Omental fat pad (tissue), 4 donors: Measurements from ENCODE around the gene FTMT. TPM values are rescaled to one million over a fixed set of nuclear protein-coding genes. Genes with fewer than 3 reads are reported as not detected.

Experiments used
- ATAC-seq: fragments of 150-250 bp; one replicate; pipeline ENCODE4 v1.9.1; 2016; ENCODE audit warnings: mild to moderate bottlenecking, moderate library complexity; ENCODE audit not compliant: low FRiP score
- DNase-seq: peaks from one replicate; pipeline ENCODE4 v3.0.0-alpha.2; 2019; ENCODE audit warnings: low spot score
- CTCF ChIP-seq, 3 donors: fragments of 450-650 bp; IDR thresholded peaks; one replicate each; pipeline ENCODE4 v1.5.1; 2016 to 2017; ENCODE audit warnings: antibody characterized with exemption in 3 of 3, mild to moderate bottlenecking in 3 of 3, moderate library complexity in 2 of 3
- total RNA-seq, 4 donors: library from RNA; depleted of rRNA; stranded (reverse); fragments of >200 nt; gene quantifications; one replicate each; pipeline ENCODE4 v1.1.0, GENCODE V29; 2016

Gene FTMT
- total RNA-seq, 4 donors from 2014 or later: not detected

GRCh38 chr5:121841892-121842291, 9.8 kb upstream of the FTMT start:
- TF ChIP-seq CTCF (IDR thresholded peaks at IDR 0.05): no peak
- ATAC-seq (no peak), DNase-seq (no peak)

GRCh38 chr5:121850272-121850671, 1.4 kb upstream of the FTMT start:
- no peak for DNase-seq
- no peak for TF ChIP-seq CTCF (IDR thresholded peaks at IDR 0.05)
- ATAC-seq: no peak

- DNase-seq: no peak
- no peak for ATAC-seq
- no peak for TF ChIP-seq CTCF (IDR thresholded peaks at IDR 0.05)
Observed at GRCh38 chr5:121853850-121854249, 2.2 kb downstream of the FTMT start.

GRCh38 chr5:121862801-121863200, 11.1 kb downstream of the FTMT start:
- TF ChIP-seq CTCF (IDR thresholded peaks at IDR 0.05): no peak
- DNase-seq: no peak
- no peak for ATAC-seq

- no peak for DNase-seq
- no peak for ATAC-seq
Observed at GRCh38 chr5:121863753-121864285, 12.1 kb downstream of the FTMT start.

GRCh38 chr5:121867403-121867802, 15.7 kb downstream of the FTMT start:
- no peak for ATAC-seq
- no peak for TF ChIP-seq CTCF (IDR thresholded peaks at IDR 0.05)
- no peak for DNase-seq

More at GRCh38 chr5:121863753-121864285, 12.1 kb downstream of the FTMT start:
- no peak for TF ChIP-seq CTCF (IDR thresholded peaks at IDR 0.05)

- DNase-seq (no peak), ATAC-seq (no peak)
- no peak for TF ChIP-seq CTCF (IDR thresholded peaks at IDR 0.05)
Observed at GRCh38 chr5:121870489-121870888, 18.8 kb downstream of the FTMT start.
